SU-DHL-6 (cell line): ENCODE measurements around the gene HAAO.

Experiments used
- H2AFZ ChIP-seq: fragments of 200-600 bp; sonication (generic); 2 replicates; pipeline ENCODE4 v1.6.1; 2014; ENCODE audit warnings: low read depth, mild to moderate bottlenecking, moderate library complexity, mixed read lengths, antibody characterized with exemption, low read length; ENCODE audit not compliant: severe bottlenecking
- H3F3A ChIP-seq: fragments of 200-600 bp; shearing (Covaris generic); 2 replicates; pipeline ENCODE4 v1.6.0; 2016; ENCODE audit warnings: antibody characterized with exemption, mild to moderate bottlenecking; ENCODE audit not compliant: insufficient read depth
- H3K27ac ChIP-seq: fragments of 200-600 bp; sonication (generic); 2 replicates; pipeline ENCODE4 v1.5.1; 2016; ENCODE audit warnings: low read depth, mild to moderate bottlenecking, low read length, moderate library complexity, mixed read lengths
- H3K27me3 ChIP-seq: fragments of 200-600 bp; sonication (generic), shearing (Covaris generic); 2 replicates; pipeline ENCODE4 v1.6.0; 2014; ENCODE audit warnings: mild to moderate bottlenecking, low read length
- H3K36me3 ChIP-seq: fragments of 200-600 bp; sonication (generic); 2 replicates; pipeline ENCODE4 v1.6.1; 2014; ENCODE audit warnings: mild to moderate bottlenecking, low read length, mixed read lengths
- H3K4me2 ChIP-seq: fragments of 300-600, 200-600 bp; shearing (Covaris generic), sonication (generic); 2 replicates; pipeline ENCODE4 v1.6.0; 2014; ENCODE audit warnings: low read length, low read depth, mild to moderate bottlenecking; ENCODE audit not compliant: poor library complexity, severe bottlenecking
- H3K4me3 ChIP-seq: fragments of 200-600 bp; sonication (generic); 2 replicates; pipeline ENCODE4 v1.5.1; 2014; ENCODE audit warnings: antibody characterized with exemption, low read length, mild to moderate bottlenecking, mixed read lengths; ENCODE audit not compliant: insufficient read depth, poor library complexity, severe bottlenecking
- H3K79me2 ChIP-seq: fragments of 200-600 bp; sonication (generic); 2 replicates; pipeline ENCODE4 v1.6.1; 2014; ENCODE audit warnings: mild to moderate bottlenecking, low read length, moderate library complexity; ENCODE audit not compliant: insufficient read depth
- H3K9ac ChIP-seq: fragments of 200-600 bp; sonication (generic); 2 replicates; pipeline ENCODE4 v1.7.0; 2014; ENCODE audit warnings: mild to moderate bottlenecking, low read length
- H3K9me2 ChIP-seq: fragments of 200-600 bp; sonication (generic); replicated peaks from 2 replicates; pipeline ENCODE4 v1.6.1; 2014; ENCODE audit warnings: low read length; ENCODE audit not compliant: insufficient read depth
- H3K9me3 ChIP-seq: fragments of 200-600 bp; sonication (generic); 2 replicates; pipeline ENCODE4 v1.6.1; 2014; ENCODE audit warnings: low read length, mixed read lengths; ENCODE audit not compliant: insufficient read depth
- H4K20me1 ChIP-seq: fragments of 200-600 bp; sonication (generic); 2 replicates; pipeline ENCODE4 v1.6.1; 2014; ENCODE audit warnings: low read depth, mild to moderate bottlenecking, antibody characterized with exemption, low read length, moderate library complexity, mixed read lengths
- CTCF ChIP-seq: fragments of 200-600 bp; sonication (generic); IDR thresholded peaks from one replicate; pipeline ENCODE4 v1.5.1; 2017; ENCODE audit warnings: antibody characterized with exemption, mild to moderate bottlenecking, low read length, moderate library complexity; ENCODE audit not compliant: insufficient read depth, poor library complexity, severe bottlenecking
- EZH2phosphoT487 ChIP-seq: fragments of 200-600 bp; sonication (generic), shearing (Covaris generic); conservative IDR thresholded peaks from 2 replicates; pipeline ENCODE4 v1.6.1; 2018; ENCODE audit warnings: mild to moderate bottlenecking, antibody characterized with exemption, low read length, moderate library complexity, mixed read lengths

Gene HAAO

GRCh38 chr2:42781181-42781580, 11.2 kb downstream of the HAAO start:
- Histone ChIP-seq H4K20me1 (no peaks in the 10 kb centered on the region), H3K27me3 (no peaks in the 10 kb centered on the region), H3K4me3 (no peak overlapping the region), H3F3A (no peaks in the 10 kb centered on the region), H3K79me2 (no peaks in the 10 kb centered on the region), H3K9me2 (no peaks in the 10 kb centered on the region), H3K9ac (no peak overlapping the region), H3K36me3 (no peaks in the 10 kb centered on the region), H3K27ac (no peak overlapping the region), H3K4me2 (no peak overlapping the region), H3K9me3 (peaks cover 5% of the 10 kb centered on the region; the same call in 1 of the 2 replicates), H2AFZ (no peak overlapping the region)
- TF ChIP-seq CTCF (no peak), EZH2phosphoT487 (no peak)

- TF ChIP-seq CTCF (no peak), EZH2phosphoT487 (no peak)
- H3K27ac ChIP-seq, result no peak overlapping the region
- no peaks in the 10 kb centered on the region for H3K27me3 ChIP-seq
- no peak overlapping the region for H3K4me2 ChIP-seq
- peaks cover 5% of the 10 kb centered on the region; the same call in 1 of the 2 replicates for H3K9me3 ChIP-seq
- no peak overlapping the region for H3K9ac ChIP-seq
- H3F3A ChIP-seq, result no peaks in the 10 kb centered on the region; the same call in 1 of the 2 replicates
- no peaks in the 10 kb centered on the region for H3K36me3 ChIP-seq
- H2AFZ ChIP-seq, result no peak overlapping the region
- H3K9me2 ChIP-seq, result no peaks in the 10 kb centered on the region
- H3K79me2 ChIP-seq, result no peaks in the 10 kb centered on the region
- H4K20me1 ChIP-seq, result no peaks in the 10 kb centered on the region
- H3K4me3 ChIP-seq, result no peak overlapping the region
Measured at GRCh38 chr2:42777883-42778805, 14.2 kb downstream of the HAAO start.

GRCh38 chr2:42775810-42776209, 16.6 kb downstream of the HAAO start:
- no peak overlapping the region for H2AFZ ChIP-seq
- no peaks in the 10 kb centered on the region; the same call in 1 of the 2 replicates for H3F3A ChIP-seq
- peak overlapping the region; percentile 29 for H3K4me2 ChIP-seq
- no peaks in the 10 kb centered on the region for H3K27me3 ChIP-seq
- H3K4me3 ChIP-seq, result no peak overlapping the region
- peaks cover 5% of the 10 kb centered on the region; the same call in 1 of the 2 replicates for H3K9me3 ChIP-seq
- TF ChIP-seq EZH2phosphoT487, result no peak
- TF ChIP-seq CTCF, result no peak
- H3K27ac ChIP-seq, result peak overlapping the region; percentile 55
- H3K9ac ChIP-seq, result no peak overlapping the region
- H4K20me1 ChIP-seq, result no peaks in the 10 kb centered on the region
- no peaks in the 10 kb centered on the region for H3K36me3 ChIP-seq
- H3K79me2 ChIP-seq, result no peaks in the 10 kb centered on the region
- no peaks in the 10 kb centered on the region for H3K9me2 ChIP-seq
